ENCODE results near the gene SASH1.

DNA sequence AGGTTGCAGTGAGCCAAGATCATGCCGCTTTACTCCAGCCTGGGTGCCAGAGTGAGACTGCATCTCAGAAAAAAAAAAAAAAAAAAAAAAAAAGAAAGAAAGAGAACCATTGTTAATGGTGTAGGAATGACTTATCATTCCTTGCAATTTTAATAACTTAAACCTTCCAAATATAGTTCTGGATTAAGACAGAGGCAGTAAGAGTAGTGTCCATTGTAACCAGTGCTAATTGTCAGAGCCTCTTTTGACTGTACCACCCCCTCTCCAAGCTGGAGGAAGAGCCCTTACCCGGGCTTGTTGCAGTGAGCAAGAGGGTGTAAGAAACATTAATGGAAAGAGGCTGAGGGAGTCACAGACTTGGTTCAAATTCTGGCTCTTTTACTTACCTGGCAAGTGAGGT, 53.8 kb downstream of the SASH1 start:
- TF ChIP-seq CTCF (IDR thresholded peaks at IDR 0.05): no peak
- no peak for TF ChIP-seq POLR2A (IDR thresholded peaks at IDR 0.05)

Measured in heart left ventricle (tissue), 13 donors.